ENCODE measurements around the gene FBLN5. TPM values are rescaled to one million over a fixed set of nuclear protein-coding genes. Genes with fewer than 3 reads are reported as not detected.

Gene FBLN5
- total RNA-seq, 1 donor from 2014 or later = 6.9 TPM

GRCh38 chr14:91893669-91894068 is 53.8 kb downstream of the FBLN5 start:
- no peak for TF ChIP-seq CTCF (IDR thresholded peaks at IDR 0.05; ENCODE audit: unreplicated experiment)
- Mint-ChIP-seq H3K27me3 (peaks cover 16% of the 10 kb centered on the region), H3K4me3 (ENCODE audit: low read depth) (no peak overlapping the region), H3K9me3 (ENCODE audit: low read depth) (no peaks in the 10 kb centered on the region), H3K27ac (no peak overlapping the region), H3K36me3 (ENCODE audit: insufficient read depth) (no peaks in the 10 kb centered on the region), H3K4me1 (ENCODE audit: low read depth) (peaks cover 18% of the 10 kb centered on the region)
- no peak for DNase-seq (ENCODE audit: low spot score, unreplicated experiment)

- no peak overlapping the region for H3K27ac Mint-ChIP-seq
- no peak for DNase-seq (ENCODE audit: low spot score, unreplicated experiment)
- no peaks in the 10 kb centered on the region for H3K9me3 Mint-ChIP-seq (ENCODE audit: low read depth)
- H3K4me3 Mint-ChIP-seq (ENCODE audit: low read depth) = no peak overlapping the region
- H3K36me3 Mint-ChIP-seq (ENCODE audit: insufficient read depth) = no peaks in the 10 kb centered on the region
- TF ChIP-seq CTCF (IDR thresholded peaks at IDR 0.05; ENCODE audit: unreplicated experiment) = peak; percentile 72
- H3K4me1 Mint-ChIP-seq (ENCODE audit: low read depth) = peaks cover 15% of the 10 kb centered on the region
- H3K27me3 Mint-ChIP-seq = peaks cover 16% of the 10 kb centered on the region
Measured at GRCh38 chr14:91893007-91893406, 54.5 kb downstream of the FBLN5 start.

- no peak for TF ChIP-seq CTCF (IDR thresholded peaks at IDR 0.05; ENCODE audit: unreplicated experiment)
- no peak overlapping the region for H3K27ac Mint-ChIP-seq
- H3K9me3 Mint-ChIP-seq (ENCODE audit: low read depth) = no peaks in the 10 kb centered on the region
- no peaks in the 10 kb centered on the region for H3K36me3 Mint-ChIP-seq (ENCODE audit: insufficient read depth)
- DNase-seq (ENCODE audit: low spot score, unreplicated experiment) = no peak
- H3K4me1 Mint-ChIP-seq (ENCODE audit: low read depth) = peaks cover 7% of the 10 kb centered on the region
- H3K27me3 Mint-ChIP-seq = peaks cover 16% of the 10 kb centered on the region
- no peak overlapping the region for H3K4me3 Mint-ChIP-seq (ENCODE audit: low read depth)
Measured at GRCh38 chr14:91891721-91892220, 55.7 kb downstream of the FBLN5 start.

- Mint-ChIP-seq H3K9me3 (ENCODE audit: low read depth) (no peaks in the 10 kb centered on the region), H3K4me3 (ENCODE audit: low read depth) (no peak overlapping the region), H3K27me3 (peaks cover 16% of the 10 kb centered on the region), H3K27ac (no peak overlapping the region), H3K36me3 (ENCODE audit: insufficient read depth) (no peaks in the 10 kb centered on the region), H3K4me1 (ENCODE audit: low read depth) (peaks cover 6% of the 10 kb centered on the region)
- DNase-seq (ENCODE audit: low spot score, unreplicated experiment) = no peak
- TF ChIP-seq CTCF (IDR thresholded peaks at IDR 0.05; ENCODE audit: unreplicated experiment) = no peak
Measured at GRCh38 chr14:91891101-91891500, 56.4 kb downstream of the FBLN5 start.

GRCh38 chr14:91890291-91890749 is 57.2 kb downstream of the FBLN5 start:
- Mint-ChIP-seq H3K27ac (no peak overlapping the region), H3K9me3 (ENCODE audit: low read depth) (no peaks in the 10 kb centered on the region), H3K4me1 (ENCODE audit: low read depth) (peaks cover 3% of the 10 kb centered on the region), H3K27me3 (peaks cover 16% of the 10 kb centered on the region), H3K36me3 (ENCODE audit: insufficient read depth) (no peaks in the 10 kb centered on the region), H3K4me3 (ENCODE audit: low read depth) (no peak overlapping the region)
- TF ChIP-seq CTCF (IDR thresholded peaks at IDR 0.05; ENCODE audit: unreplicated experiment) = no peak
- DNase-seq (ENCODE audit: low spot score, unreplicated experiment) = no peak

Data from progenitor cell of endocrine pancreas (in vitro differentiated cells).